ENCODE measurements around the gene PRKCQ. TPM values are rescaled to one million over a fixed set of nuclear protein-coding genes. Genes with fewer than 3 reads are reported as not detected.
"Not testable (repeated sequence)": the region's sequence is repeated elsewhere in the genome, so short reads cannot be mapped to it uniquely, and the experiment has no call there.

Gene PRKCQ
- total and polyA plus RNA-seq, 2 of the 13 experiments (the other 11 are each of a cell fraction or from before 2014, with no cell fraction given), result 0.13 to 0.35 TPM

DNA sequence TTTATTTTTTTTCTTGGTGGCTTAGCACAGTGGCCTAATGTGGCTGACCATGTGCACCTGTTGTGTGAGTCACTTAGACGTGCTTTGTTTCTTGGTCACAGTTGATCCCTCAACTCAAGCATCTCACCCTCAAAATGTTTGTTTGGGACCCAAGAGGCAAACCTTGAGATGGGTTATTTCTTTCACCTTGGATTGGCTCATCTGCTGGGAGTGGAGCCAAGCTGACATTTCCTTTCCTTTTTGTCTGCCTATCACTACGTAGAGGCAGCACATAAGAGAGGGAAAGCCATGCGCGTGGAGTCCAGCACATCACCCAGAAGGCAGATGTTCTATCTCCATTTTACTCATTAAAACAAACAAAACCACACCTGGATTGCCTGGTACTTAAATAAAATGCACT is 6.4 kb upstream of the PRKCQ start (continued):
- TF ChIP-seq, protein P1, sequence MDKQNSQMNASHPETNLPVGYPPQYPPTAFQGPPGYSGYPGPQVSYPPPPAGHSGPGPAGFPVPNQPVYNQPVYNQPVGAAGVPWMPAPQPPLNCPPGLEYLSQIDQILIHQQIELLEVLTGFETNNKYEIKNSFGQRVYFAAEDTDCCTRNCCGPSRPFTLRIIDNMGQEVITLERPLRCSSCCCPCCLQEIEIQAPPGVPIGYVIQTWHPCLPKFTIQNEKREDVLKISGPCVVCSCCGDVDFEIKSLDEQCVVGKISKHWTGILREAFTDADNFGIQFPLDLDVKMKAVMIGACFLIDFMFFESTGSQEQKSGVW (CRISPR knock-in tag; IDR thresholded peaks at IDR 0.05; ENCODE audit: borderline replicate concordance), result no peak
- TF ChIP-seq DMTF1 (CRISPR knock-in tag; IDR thresholded peaks at IDR 0.05), result no peak

- ChIA-PET POLR2A (no interaction called here), CTCF (ENCODE audit: low intra/inter-chr PET ratio, low total read pairs) (no interaction called here)
- FAIRE-seq, result no peak
- H3K27ac ChIP-seq (ENCODE audit: extremely low read length, insufficient read depth, low read length), result no peak overlapping the region
- intact Hi-C loops (cut with micrococcal nuclease; ENCODE audit: unreplicated experiment) (no loop called here), in situ Hi-C loops (cut with HindIII; ENCODE audit: extremely low pct_ligation_motif_present, low pct_unique_long_range_greater_than_20kb) (no loop called here)
- no peak for DNase-seq (ENCODE audit: low spot score)
- ATAC-seq, result no peak
- H3K4me2 ChIP-seq (ENCODE audit: low read depth, low read length), result no peak overlapping the region
- WGBS (ENCODE audit: low lambda C conversion rate), result 94% methylated on average over 10 of the region's 10 CpGs
- no peaks in the 10 kb centered on the region; a peak in 1 of 5 replicates for H3K36me3 ChIP-seq (replicated peaks in 1 of 2; ENCODE audit: control insufficient read depth in 1 of 2, insufficient read depth in 2 of 2, low read length in 2 of 2)
- H3K79me2 ChIP-seq (ENCODE audit: insufficient read depth, low read length), result no peaks in the 10 kb centered on the region
- no peak overlapping the region for H2AFZ ChIP-seq (ENCODE audit: low read length)
- TF ChIP-seq MED8 (CRISPR knock-in tag; IDR thresholded peaks at IDR 0.05; ENCODE audit: insufficient replicate concordance) (no peak), CCDC6 (CRISPR knock-in tag; IDR thresholded peaks at IDR 0.05) (no peak), JARID2 (CRISPR knock-in tag; IDR thresholded peaks at IDR 0.05; ENCODE audit: insufficient replicate concordance) (no peak)
- H4K20me1 ChIP-seq (ENCODE audit: insufficient read depth, low read length), result no peaks in the 10 kb centered on the region
- BruUV-seq (replicated peaks), result no TSS peak
- peaks cover 2 to 13% of the 10 kb centered on the region in 2 experiments; a peak in 3 of 5 replicates for H3K27me3 ChIP-seq (ENCODE audit: control insufficient read depth in 1 of 2, insufficient read depth in 2 of 2, low read length in 2 of 2)
- no peak overlapping the region for H3K9ac ChIP-seq (ENCODE audit: insufficient read depth, low read depth, low read length)
- no peak overlapping the region for H3K4me3 ChIP-seq (replicated peaks in 1 of 3; ENCODE audit: insufficient read depth in 1 of 3, low read depth in 2 of 3, low read length in 3 of 3)
- peaks cover 18% of the 10 kb centered on the region; the same call in 1 of the 2 replicates for H3K4me1 ChIP-seq (ENCODE audit: insufficient read depth, low read length)
- H3K9me3 ChIP-seq (ENCODE audit: low read length), result no peaks in the 10 kb centered on the region
Measured at GRCh38 chr10:6583447-6583846, 3.4 kb upstream of the PRKCQ start.

DNA sequence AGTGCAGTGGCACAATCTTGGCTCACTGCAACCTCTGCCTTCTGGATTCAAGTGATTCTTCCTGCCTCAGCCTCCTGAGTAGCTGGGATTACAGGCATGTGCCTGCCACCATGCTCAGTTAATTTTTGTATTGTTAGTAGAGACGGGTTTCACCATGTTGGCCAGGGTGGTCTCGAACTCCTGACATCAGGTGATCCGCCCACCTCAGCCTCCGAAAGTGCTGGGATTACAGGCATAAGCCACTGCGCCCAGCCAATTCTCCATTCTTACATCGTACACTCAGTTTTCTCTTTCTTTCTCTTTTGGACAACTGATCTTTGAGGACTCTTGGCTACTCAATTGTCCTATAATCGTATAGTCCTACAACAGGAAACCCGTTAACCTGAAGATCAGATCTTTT is 2.8 kb upstream of the PRKCQ start:
- H3K27ac ChIP-seq (ENCODE audit: extremely low read length, insufficient read depth, low read length); FAIRE-seq; H2AFZ ChIP-seq (ENCODE audit: low read length); POLR2A ChIA-PET; H3K9me3 ChIP-seq (ENCODE audit: low read length); BruUV-seq (replicated peaks); H3K4me2 ChIP-seq (ENCODE audit: low read depth, low read length); H3K36me3 ChIP-seq (replicated peaks in 1 of 2; ENCODE audit: control insufficient read depth in 1 of 2, insufficient read depth in 2 of 2, low read length in 2 of 2); ATAC-seq; H3K79me2 ChIP-seq (ENCODE audit: insufficient read depth, low read length); CTCF ChIA-PET (ENCODE audit: low intra/inter-chr PET ratio, low total read pairs); in situ Hi-C loops (cut with HindIII; ENCODE audit: extremely low pct_ligation_motif_present, low pct_unique_long_range_greater_than_20kb); intact Hi-C loops (cut with micrococcal nuclease; ENCODE audit: unreplicated experiment); H3K9ac ChIP-seq (ENCODE audit: insufficient read depth, low read depth, low read length); H4K20me1 ChIP-seq (ENCODE audit: insufficient read depth, low read length); DNase-seq (ENCODE audit: low spot score); H3K4me3 ChIP-seq (replicated peaks in 1 of 3; ENCODE audit: insufficient read depth in 1 of 3, low read depth in 2 of 3, low read length in 3 of 3): not testable (repeated sequence)
- H3K4me1 ChIP-seq (ENCODE audit: insufficient read depth, low read length), result peaks cover 18% of the 10 kb centered on the region; the same call in 1 of the 2 replicates
- 98% methylated on average over 8 of the region's 8 CpGs for WGBS (ENCODE audit: low lambda C conversion rate)
- H3K27me3 ChIP-seq (ENCODE audit: control insufficient read depth in 1 of 2, insufficient read depth in 2 of 2, low read length in 2 of 2), result peaks cover 2 to 18% of the 10 kb centered on the region in 2 experiments; a peak in 3 of 5 replicates

All from HepG2 (cell line).